Measurements from ENCODE around the gene FGF5.
"Not testable (repeated sequence)": the region's sequence is repeated elsewhere in the genome, so short reads cannot be mapped to it uniquely, and the experiment has no call there.

FGF5 gene

GRCh38 chr4:80255329-80256095, 11.0 kb upstream of the FGF5 start:
- DNase-seq = no peak

- DNase-seq = no peak
Observed at GRCh38 chr4:80257851-80258250, 8.6 kb upstream of the FGF5 start.

- DNase-seq = no peak
Observed at GRCh38 chr4:80259012-80259411, 7.5 kb upstream of the FGF5 start.

- DNase-seq = no peak
Observed at GRCh38 chr4:80259817-80260216, 6.6 kb upstream of the FGF5 start.

GRCh38 chr4:80261989-80262600, 4.4 kb upstream of the FGF5 start:
- DNase-seq = no peak

GRCh38 chr4:80263541-80264351, 2.7 kb upstream of the FGF5 start:
- DNase-seq = no peak

GRCh38 chr4:80264352-80264647, 2.2 kb upstream of the FGF5 start:
- no peak for DNase-seq

- DNase-seq = no peak
Observed at GRCh38 chr4:80264825-80265224, 1.6 kb upstream of the FGF5 start.

GRCh38 chr4:80265571-80266252, 752 bp upstream of the FGF5 start:
- DNase-seq = no peak

GRCh38 chr4:80266902-80267380, 477 bp downstream of the FGF5 start:
- no peak for DNase-seq

- DNase-seq = no peak
Observed at GRCh38 chr4:80268081-80268823, 1.8 kb downstream of the FGF5 start.

- DNase-seq = no peak
Observed at GRCh38 chr4:80268936-80269335, 2.5 kb downstream of the FGF5 start.

- DNase-seq = no peak
Observed at GRCh38 chr4:80270321-80270720, 3.9 kb downstream of the FGF5 start.

GRCh38 chr4:80270868-80271267, 4.4 kb downstream of the FGF5 start:
- DNase-seq = no peak

GRCh38 chr4:80271801-80272200, 5.3 kb downstream of the FGF5 start:
- no peak for DNase-seq

- no peak for DNase-seq
Observed at GRCh38 chr4:80276931-80277330, 10.5 kb downstream of the FGF5 start.

GRCh38 chr4:80279751-80280150, 13.3 kb downstream of the FGF5 start:
- DNase-seq = no peak

GRCh38 chr4:80286451-80286850, 20.0 kb downstream of the FGF5 start:
- no peak for DNase-seq

- DNase-seq = not testable (repeated sequence)
Observed at GRCh38 chr4:80290665-80291064, 24.2 kb downstream of the FGF5 start.

GRCh38 chr4:80294206-80294605, 27.7 kb downstream of the FGF5 start:
- no peak for DNase-seq

GRCh38 chr4:80295336-80295735, 28.9 kb downstream of the FGF5 start:
- no peak for DNase-seq

- DNase-seq = no peak
Observed at GRCh38 chr4:80295826-80296225, 29.4 kb downstream of the FGF5 start.

- DNase-seq = no peak
Observed at GRCh38 chr4:80301884-80302283, 35.4 kb downstream of the FGF5 start.

Data from MV-4-11 (cell line).